Activated B cell treated with CpG ODN at 0.5 μM for 24 hours (primary cell): Measurements from ENCODE around the gene EGF. TPM values are rescaled to one million over a fixed set of nuclear protein-coding genes. Genes with fewer than 3 reads are reported as not detected.
A peak's percentile ranks its signal among the peaks of the same experiment; 100 is the strongest.

Experiments
- ATAC-seq: fragments of 200-7000 bp; cut with Tn5 transposase; one replicate; pipeline ENCODE4 v1.10.0; 2021; ENCODE audit warnings: low read depth, mild to moderate bottlenecking, moderate library complexity
- CTCF ChIA-PET: fragments of 350-600 bp; sonication (Branson Sonifier 250); formaldehyde crosslinking; loops from one replicate; lab custom pipeline; 2021; ENCODE audit warnings: antibody characterized with exemption; lab: Charles Lee
- POLR2A ChIA-PET: fragments of 350-600 bp; sonication (Branson Sonifier 250); formaldehyde crosslinking; loops from one replicate; lab custom pipeline; 2021; ENCODE audit warnings: antibody characterized with exemption; lab: Charles Lee
- DNase-seq: peaks from one replicate; pipeline ENCODE4 v3.0.0; 2022
- H3K27ac Mint-ChIP-seq: one replicate; pipeline ENCODE4 v1.8.0; 2020; ENCODE audit warnings: mixed read lengths
- H3K27me3 Mint-ChIP-seq: one replicate; pipeline ENCODE4 v1.8.0; 2021; ENCODE audit warnings: mixed read lengths
- H3K36me3 Mint-ChIP-seq: one replicate; pipeline ENCODE4 v1.8.0; 2021; ENCODE audit warnings: low read depth, mixed read lengths
- H3K4me1 Mint-ChIP-seq: one replicate; pipeline ENCODE4 v1.8.0; 2021; ENCODE audit warnings: mixed read lengths
- H3K4me3 Mint-ChIP-seq: one replicate; pipeline ENCODE4 v1.8.0; 2020; ENCODE audit warnings: mild to moderate bottlenecking, mixed read lengths
- H3K9me3 Mint-ChIP-seq: one replicate; pipeline ENCODE4 v1.8.0; 2020; ENCODE audit warnings: mixed read lengths
- CTCF ChIP-seq: fragments of 200-600 bp; IDR thresholded peaks from one replicate; pipeline ENCODE4 v1.8.0; 2022; ENCODE audit warnings: antibody characterized with exemption, mild to moderate bottlenecking
- intact Hi-C: fragments of 100-400 bp; cut with micrococcal nuclease; formaldehyde crosslinking; loops from one replicate; pipeline ENCODE4 v1.15.1; 2024
- total RNA-seq: library from RNA; stranded (reverse); gene quantifications from 2 replicates; pipeline ENCODE4 v1.2.3, GENCODE V29; 2022

EGF gene
- total RNA-seq, 1 donor from 2014 or later, result not detected

GRCh38 chr4:109998867-109999584 is 86.3 kb downstream of the EGF start:
- H3K9me3 Mint-ChIP-seq, result no peaks in the 10 kb centered on the region
- intact Hi-C loops, result loop anchor here (1.0 to 5.0 kb wide), 4 partner anchors 517 to 1856 kb away; no protein-coding TSS in a partner anchor
- peak; percentile 66 for TF ChIP-seq CTCF
- no peaks in the 10 kb centered on the region for H3K36me3 Mint-ChIP-seq
- ATAC-seq (peak; percentile 61), DNase-seq (no peak)
- CTCF ChIA-PET, result interaction anchor here (0.7 to 7.6 kb wide), 7 partner anchors 8 to 1284 kb away, joined by 3 to 147 read pairs (median 3); partner anchors contain the start of genes ELOVL6 and GAR1
- H3K27me3 Mint-ChIP-seq, result peaks cover 5% of the 10 kb centered on the region
- H3K27ac Mint-ChIP-seq, result no peak overlapping the region
- H3K4me1 Mint-ChIP-seq, result peaks cover 9% of the 10 kb centered on the region
- H3K4me3 Mint-ChIP-seq, result no peak overlapping the region
- POLR2A ChIA-PET, result no interaction called here

GRCh38 chr4:109999585-109999912 is 86.9 kb downstream of the EGF start:
- Mint-ChIP-seq H3K36me3 (no peaks in the 10 kb centered on the region), H3K9me3 (no peaks in the 10 kb centered on the region), H3K4me1 (peaks cover 3% of the 10 kb centered on the region), H3K4me3 (no peak overlapping the region), H3K27me3 (peaks cover 8% of the 10 kb centered on the region), H3K27ac (no peak overlapping the region)
- DNase-seq (no peak), ATAC-seq (no peak)
- intact Hi-C loops, result loop anchor here (1.0 to 5.0 kb wide), 4 partner anchors 517 to 1855 kb away; no protein-coding TSS in a partner anchor
- TF ChIP-seq CTCF, result no peak
- CTCF ChIA-PET, result interaction anchor here (0.7 to 7.6 kb wide), 3 partner anchors 184 to 515 kb away, joined by 3 to 147 read pairs (median 3); partner anchors contain the start of genes ELOVL6 and GAR1
- POLR2A ChIA-PET, result no interaction called here

GRCh38 chr4:110002326-110002725 is 89.6 kb downstream of the EGF start:
- CTCF ChIA-PET, result interaction anchor here (11.2 kb wide), 1 partner anchor 511 kb away, joined by 232 read pairs; no protein-coding TSS in a partner anchor
- Mint-ChIP-seq H3K4me1 (no peaks in the 10 kb centered on the region), H3K27ac (no peak overlapping the region), H3K9me3 (no peaks in the 10 kb centered on the region), H3K27me3 (peaks cover 10% of the 10 kb centered on the region), H3K4me3 (no peak overlapping the region), H3K36me3 (no peaks in the 10 kb centered on the region)
- POLR2A ChIA-PET, result no interaction called here
- ATAC-seq (no peak), DNase-seq (no peak)
- TF ChIP-seq CTCF, result no peak
- intact Hi-C loops, result loop anchor here (10.0 kb wide), 1 partner anchor 1932 kb away; no protein-coding TSS in a partner anchor

- no peak for ATAC-seq
- ChIA-PET POLR2A (no interaction called here), CTCF (interaction anchor here (11.2 kb wide), 1 partner anchor 509 kb away, joined by 232 read pairs; no protein-coding TSS in a partner anchor)
- Mint-ChIP-seq H3K36me3 (no peaks in the 10 kb centered on the region), H3K27ac (no peak overlapping the region), H3K27me3 (peaks cover 8% of the 10 kb centered on the region), H3K4me3 (no peak overlapping the region), H3K9me3 (no peaks in the 10 kb centered on the region), H3K4me1 (no peaks in the 10 kb centered on the region)
- DNase-seq, result no peak
- intact Hi-C loops, result loop anchor here (10.0 kb wide), 1 partner anchor 1931 kb away; no protein-coding TSS in a partner anchor
- TF ChIP-seq CTCF, result no peak
These were observed 90.9 kb downstream of the EGF start for GRCh38 chr4:110003401-110004187.

- no peaks in the 10 kb centered on the region for H3K36me3 Mint-ChIP-seq
- no peaks in the 10 kb centered on the region for H3K4me1 Mint-ChIP-seq
- DNase-seq (no peak), ATAC-seq (no peak)
- POLR2A ChIA-PET, result no interaction called here
- TF ChIP-seq CTCF, result no peak
- no peak overlapping the region for H3K4me3 Mint-ChIP-seq
- H3K27me3 Mint-ChIP-seq, result peaks cover 6% of the 10 kb centered on the region
- H3K27ac Mint-ChIP-seq, result no peak overlapping the region
- no peaks in the 10 kb centered on the region for H3K9me3 Mint-ChIP-seq
- CTCF ChIA-PET, result interaction anchor here (11.2 kb wide), 1 partner anchor 508 kb away, joined by 232 read pairs; no protein-coding TSS in a partner anchor
- intact Hi-C loops, result loop anchor here (10.0 kb wide), 1 partner anchor 1930 kb away; no protein-coding TSS in a partner anchor
These were observed 91.9 kb downstream of the EGF start for GRCh38 chr4:110004556-110004955.
